ENCODE results near the gene SMIM11.

DNA sequence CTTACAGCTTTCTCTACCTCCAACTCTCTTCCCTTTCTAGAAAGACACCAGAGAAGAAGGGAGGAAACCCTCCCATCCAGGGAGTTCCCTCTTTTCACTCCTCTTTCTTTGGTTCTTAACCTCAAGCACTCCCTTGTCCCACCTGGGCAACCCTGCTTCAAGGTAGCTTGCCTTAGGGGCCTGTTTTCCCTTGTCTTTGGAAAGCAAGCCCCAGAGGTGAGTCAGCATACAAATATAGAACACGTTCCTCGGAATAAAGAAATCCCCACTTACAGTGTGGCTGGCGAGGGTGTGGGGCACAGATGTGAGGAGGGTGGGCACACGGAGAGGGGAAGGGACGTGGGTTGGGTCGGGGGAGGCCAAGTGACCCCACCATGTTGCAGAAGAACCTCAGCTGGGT is 37.6 kb upstream of the SMIM11 start:
- TF ChIP-seq POLR2AphosphoS5 (IDR thresholded peaks at IDR 0.05; ENCODE audit: low read depth, low read length) (no peak), SIN3A (IDR thresholded peaks at IDR 0.05; ENCODE audit: borderline replicate concordance, insufficient read depth, low read length) (no peak), TAF1 (IDR thresholded peaks at IDR 0.05; ENCODE audit: borderline replicate concordance, insufficient read depth, low read length) (no peak), FOXP2 (optimal IDR thresholded peaks at IDR 0.05; ENCODE audit: borderline replicate concordance, extremely low read depth, extremely low read length, insufficient read depth) (no peak)
